HCT116 (cell line): ENCODE data around the gene IMMP2L.

Source experiments
- EGR1 ChIP-seq: IDR thresholded peaks from 2 replicates; pipeline ENCODE4 v1.6.1; 2012; ENCODE audit warnings: low read depth
- EZH2 ChIP-seq: fragments of 200-600 bp; sonication (generic); IDR thresholded peaks from 2 replicates; pipeline ENCODE4 v1.6.1; 2017; ENCODE audit warnings: antibody characterized with exemption, mixed run types
- POLR2A ChIP-seq: IDR thresholded peaks from 2 replicates; pipeline ENCODE4 v1.7.0; 2011; ENCODE audit warnings: borderline replicate concordance; ENCODE audit not compliant: insufficient read depth, insufficient read length; ENCODE audit errors: extremely low read depth
- TCF7L2 ChIP-seq: IDR thresholded peaks from 2 replicates; pipeline ENCODE4 v1.7.0; 2011; ENCODE audit warnings: borderline replicate concordance, inconsistent platforms; ENCODE audit not compliant: insufficient read depth, insufficient read length; ENCODE audit errors: extremely low read depth
- ZNF274 ChIP-seq: fragments of 200-500 bp; sonication (Bioruptor generic); IDR thresholded peaks from 2 replicates; pipeline ENCODE4 v1.6.1; 2014; ENCODE audit warnings: mild to moderate bottlenecking, low read depth, low read length, inconsistent platforms

DNA sequence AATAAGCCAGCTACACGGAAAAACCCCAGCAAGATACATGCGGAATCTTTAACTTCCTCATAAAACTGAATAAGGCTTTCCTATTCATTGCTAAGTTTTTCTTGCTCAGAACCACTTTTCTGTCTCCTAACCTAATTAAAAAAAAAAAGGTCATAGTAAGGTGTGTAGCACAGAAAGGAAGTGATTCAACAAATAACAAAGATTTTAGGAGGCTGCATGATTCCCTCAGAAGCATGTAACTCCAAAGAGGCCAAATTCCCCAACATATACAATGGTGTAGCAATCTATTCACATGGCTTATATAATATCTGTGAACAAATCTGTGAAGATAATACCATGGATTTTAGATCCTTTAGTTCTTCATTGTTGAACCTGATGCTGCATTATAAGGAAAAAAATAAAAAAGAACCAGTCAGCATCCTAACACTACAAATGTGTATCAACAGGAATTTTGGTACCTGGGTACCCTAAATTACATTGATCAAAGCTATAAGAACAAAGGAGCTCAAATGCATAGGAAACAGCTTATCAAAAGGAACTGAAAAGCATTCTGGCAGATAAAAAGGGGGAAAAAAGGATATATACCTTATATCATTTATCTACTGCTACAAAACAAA, 63.8 kb downstream of the IMMP2L start:
- no peak for TF ChIP-seq EGR1
- no peak for TF ChIP-seq EZH2
- no peak for TF ChIP-seq ZNF274
- no peak for TF ChIP-seq TCF7L2
- no peak for TF ChIP-seq POLR2A
